ENCODE results near the gene WFIKKN2. TPM values are rescaled to one million over a fixed set of nuclear protein-coding genes. Genes with fewer than 3 reads are reported as not detected.

WFIKKN2 gene
- total RNA-seq: not detected in 2 replicates

GRCh38 chr17:50835301-50836234 is at the start of gene WFIKKN2:
TSS of gene WFIKKN2 (plus strand) at chr17:50835586. CDS start at chr17:50835938, 352 bp downstream.

GRCh38 chr17:50866261-50866949 is 31.0 kb downstream of the WFIKKN2 start, which contains the start of gene TOB1:
TSS of gene TOB1 (minus strand) at chr17:50866354. CDS start at chr17:50864017, 2,337 bp downstream.

Small RNA genes within 50 kb of the gene (small RNA-seq; reads per million reads assigned to genes)
- gene AC005921.1: not detected

Other genes with a start within 250 kb of the WFIKKN2 start
- 1.7 and 5.2 TPM in 2 replicates for gene ABCC3, start 200.7 kb upstream of the WFIKKN2 start, total RNA-seq
- gene ANKRD40, start 127.7 kb upstream of the WFIKKN2 start, total RNA-seq: 40.8 and 58.5 TPM in 2 replicates
- gene LUC7L3, start 116.0 kb upstream of the WFIKKN2 start, total RNA-seq: 19.6 and 30.3 TPM in 2 replicates
- not detected in 2 replicates for gene ANKRD40CL, start 68.1 kb upstream of the WFIKKN2 start, total RNA-seq
- 5.6 and 6.2 TPM in 2 replicates for gene TOB1, start 30.8 kb downstream of the WFIKKN2 start, total RNA-seq